Measurements from ENCODE around the gene PBX2.

GRCh38 chr6:32167761-32168262 is 22.2 kb downstream of the PBX2 start:
- TF ChIP-seq CTCF (IDR thresholded peaks at IDR 0.05): no peak
- TF ChIP-seq POLR2AphosphoS5 (IDR thresholded peaks at IDR 0.05): no peak
- TF ChIP-seq POLR2A (IDR thresholded peaks at IDR 0.05): no peak

Data from prostate gland (tissue), 2 donors.